ENCODE data around the gene CD151. TPM values are rescaled to one million over a fixed set of nuclear protein-coding genes. Genes with fewer than 3 reads are reported as not detected.
A peak's percentile ranks its signal among the peaks of the same experiment; 100 is the strongest.

The CD151 gene
- total RNA-seq, result 401 TPM
- long read RNA-seq, transcript CD151-203 (8 exons, 1,486 nt), result minor isoform, 154 of 650 reads
- long read RNA-seq, transcript CD151-202 (9 exons, 1,658 nt), result major isoform, 248 of 650 reads
- long read RNA-seq, transcript CD151-201 (9 exons, 1,545 nt), result minor isoform, 47 of 650 reads
- long read RNA-seq, partial matches to known transcripts, result 159 of 650 reads
- long read RNA-seq, other reads (novel, unspliced or antisense), result 39 of 650 reads

DNA sequence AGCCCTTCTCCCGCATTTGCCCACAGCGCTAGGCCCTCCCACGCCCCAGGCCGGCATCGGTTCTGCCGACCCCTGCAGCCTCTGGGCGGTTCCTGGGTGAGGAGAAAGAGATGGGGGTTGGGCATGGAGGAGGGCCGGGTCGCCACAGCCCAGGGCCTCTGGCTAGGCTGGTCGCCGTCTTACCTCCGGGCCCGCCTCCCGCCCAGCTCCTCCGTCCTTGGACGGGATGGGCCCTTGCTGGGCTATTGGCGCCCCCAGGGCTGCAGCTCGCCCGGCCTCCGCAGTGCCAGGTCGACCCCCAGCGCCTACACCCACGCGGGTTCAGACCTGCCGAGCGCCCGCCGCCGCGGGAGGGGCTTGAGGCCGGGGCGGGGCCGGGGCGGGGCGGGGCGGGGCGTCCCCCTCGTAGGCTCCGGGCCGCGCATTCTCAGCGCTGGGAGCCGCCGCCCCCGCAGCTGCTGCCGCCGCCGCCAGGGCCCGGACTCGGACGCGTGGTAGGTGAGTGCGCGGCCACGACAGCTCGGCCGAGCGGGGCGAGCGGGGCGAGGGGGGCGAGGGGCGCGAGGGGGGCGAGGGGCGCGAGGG lies at the start of gene CD151:
CD151 (plus strand) TSS at position 424 of the 585 bp plus-strand sequence. CDS start 3,118 bp downstream, outside the sequence.
- intact Hi-C loops (cut with micrococcal nuclease), result no loop called here
- ATAC-seq (peak; percentile 38), DNase-seq (peak; percentile 75)

DNA sequence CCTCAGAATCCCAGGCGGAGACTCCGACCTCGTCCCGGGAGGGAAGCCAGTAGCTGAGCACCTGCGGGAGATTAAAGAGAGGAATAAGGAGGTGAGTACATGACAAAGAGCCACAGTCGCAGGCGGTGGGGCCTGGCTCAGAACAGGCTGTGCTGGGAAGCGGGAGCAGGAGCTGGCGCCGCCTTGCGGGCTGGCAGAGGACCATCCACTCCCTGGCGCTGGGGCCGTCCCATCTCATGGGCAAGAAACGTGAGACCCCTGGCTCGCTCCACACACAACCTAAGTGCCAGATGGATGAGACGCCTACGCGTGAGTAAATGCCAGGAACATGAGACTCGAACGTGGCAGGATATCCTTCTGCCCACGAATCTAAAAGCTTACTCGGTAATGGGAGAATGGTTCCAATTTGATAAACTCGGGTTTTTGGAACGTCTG lies 49.2 kb upstream of the CD151 start:
- intact Hi-C loops (cut with micrococcal nuclease), result no loop called here
- DNase-seq, result peak; percentile 84
- peak; percentile 81 for ATAC-seq

DNA sequence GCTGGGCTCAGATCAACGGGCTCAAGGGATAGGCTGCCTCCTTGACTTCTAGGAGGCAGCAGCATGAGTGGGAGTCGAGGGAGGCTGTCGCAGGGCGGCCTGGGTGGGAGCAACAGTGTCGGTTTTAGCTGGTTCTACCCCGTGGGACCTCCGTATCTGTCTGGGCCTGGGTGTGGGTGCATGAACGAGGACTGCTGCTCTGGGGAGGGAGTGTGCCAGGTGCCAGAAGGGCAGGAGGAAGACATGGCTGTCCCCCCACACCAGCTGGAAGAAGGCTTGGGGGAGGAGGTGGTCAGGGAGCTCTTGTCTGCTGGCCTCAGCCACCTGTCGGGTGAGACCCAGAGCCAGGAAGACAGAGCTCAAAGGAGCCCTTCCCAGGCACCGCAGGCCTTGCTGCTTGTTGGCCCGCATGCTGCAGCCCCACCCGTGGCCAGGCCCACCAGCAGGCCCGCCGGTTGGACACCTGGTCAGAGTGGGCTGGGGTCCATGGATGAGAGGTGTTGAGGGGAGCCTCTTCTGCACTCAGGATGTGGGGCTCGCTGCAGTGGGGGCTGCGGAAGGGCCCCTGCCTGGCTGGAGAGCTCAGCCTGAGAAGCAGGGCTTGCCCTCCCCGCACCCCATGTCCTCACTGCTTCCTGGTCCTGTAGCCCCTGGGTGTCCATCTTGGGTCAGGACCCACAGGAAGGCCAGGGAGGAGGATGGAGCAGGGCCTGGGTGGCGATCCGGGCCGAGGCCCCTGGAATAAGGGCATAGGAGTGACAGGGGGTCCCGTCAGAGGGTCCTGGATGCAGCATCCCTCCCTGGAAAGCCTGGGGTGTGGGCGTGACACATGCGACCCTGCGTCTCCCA lies 46.3 kb upstream of the CD151 start:
- ATAC-seq (no peak), DNase-seq (no peak)
- intact Hi-C loops (cut with micrococcal nuclease), result no loop called here

DNA sequence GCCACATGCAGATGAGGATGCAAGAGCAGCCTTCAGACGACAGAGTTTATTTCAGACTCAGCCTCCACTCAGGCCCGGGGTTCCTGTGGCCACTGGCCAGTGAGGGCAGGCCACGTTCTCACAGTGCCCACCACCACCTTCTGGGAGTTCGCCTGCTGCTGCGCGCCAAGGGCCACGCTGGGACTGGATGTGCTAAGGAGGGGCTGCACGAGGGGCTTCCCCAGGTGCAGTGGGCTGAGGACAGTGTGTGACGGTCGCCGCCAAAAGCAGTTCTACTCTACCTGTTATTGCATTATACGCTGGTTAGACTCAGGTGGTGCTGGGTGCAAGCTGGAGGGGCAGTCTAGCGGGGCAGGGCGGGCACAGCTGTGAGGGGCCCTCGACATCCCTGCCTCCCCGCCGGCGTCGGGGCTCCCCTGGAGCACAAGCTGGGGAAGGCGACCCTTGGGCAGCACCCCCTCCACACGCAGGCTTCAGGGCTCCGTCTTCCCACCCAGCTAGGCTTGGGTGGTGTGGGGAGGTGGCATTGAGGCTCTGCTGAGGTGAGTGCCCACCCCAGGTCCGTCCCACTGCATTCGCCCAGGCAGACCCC lies 45.6 kb upstream of the CD151 start:
- DNase-seq, result no peak
- intact Hi-C loops (cut with micrococcal nuclease), result no loop called here
- ATAC-seq, result no peak

DNA sequence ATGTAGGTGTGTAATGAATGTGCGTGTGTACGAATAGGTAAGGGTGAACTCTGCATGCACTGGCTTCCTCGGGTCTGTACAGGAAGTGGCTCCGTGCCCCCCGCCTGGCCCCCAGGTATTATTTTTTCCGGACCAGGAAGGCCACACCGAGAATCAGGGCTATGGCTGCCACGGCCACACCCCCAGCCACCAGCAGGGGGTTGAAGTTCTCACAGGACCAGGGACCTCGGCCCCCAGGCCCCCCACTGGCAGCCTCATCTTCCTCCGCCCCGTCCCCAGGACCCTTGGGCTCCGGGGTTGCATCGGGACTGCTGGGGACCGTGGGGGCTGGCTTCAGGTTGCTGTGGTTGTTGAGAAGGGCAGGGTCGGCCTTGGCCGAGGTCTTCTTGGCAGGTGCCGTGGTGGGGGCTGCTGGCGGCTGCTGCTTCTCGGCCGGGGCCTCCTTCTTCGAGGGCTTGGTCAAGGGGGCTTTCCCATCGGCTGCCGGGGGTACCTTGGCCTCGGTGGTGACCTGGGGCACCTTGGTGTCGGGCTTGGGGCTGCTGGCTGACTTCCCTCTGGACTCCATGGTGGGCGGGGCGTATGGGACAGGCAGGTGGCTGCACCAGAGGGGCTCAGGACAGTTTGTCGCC lies 44.6 kb upstream of the CD151 start:
- intact Hi-C loops (cut with micrococcal nuclease), result no loop called here
- ATAC-seq (no peak), DNase-seq (no peak)

DNA sequence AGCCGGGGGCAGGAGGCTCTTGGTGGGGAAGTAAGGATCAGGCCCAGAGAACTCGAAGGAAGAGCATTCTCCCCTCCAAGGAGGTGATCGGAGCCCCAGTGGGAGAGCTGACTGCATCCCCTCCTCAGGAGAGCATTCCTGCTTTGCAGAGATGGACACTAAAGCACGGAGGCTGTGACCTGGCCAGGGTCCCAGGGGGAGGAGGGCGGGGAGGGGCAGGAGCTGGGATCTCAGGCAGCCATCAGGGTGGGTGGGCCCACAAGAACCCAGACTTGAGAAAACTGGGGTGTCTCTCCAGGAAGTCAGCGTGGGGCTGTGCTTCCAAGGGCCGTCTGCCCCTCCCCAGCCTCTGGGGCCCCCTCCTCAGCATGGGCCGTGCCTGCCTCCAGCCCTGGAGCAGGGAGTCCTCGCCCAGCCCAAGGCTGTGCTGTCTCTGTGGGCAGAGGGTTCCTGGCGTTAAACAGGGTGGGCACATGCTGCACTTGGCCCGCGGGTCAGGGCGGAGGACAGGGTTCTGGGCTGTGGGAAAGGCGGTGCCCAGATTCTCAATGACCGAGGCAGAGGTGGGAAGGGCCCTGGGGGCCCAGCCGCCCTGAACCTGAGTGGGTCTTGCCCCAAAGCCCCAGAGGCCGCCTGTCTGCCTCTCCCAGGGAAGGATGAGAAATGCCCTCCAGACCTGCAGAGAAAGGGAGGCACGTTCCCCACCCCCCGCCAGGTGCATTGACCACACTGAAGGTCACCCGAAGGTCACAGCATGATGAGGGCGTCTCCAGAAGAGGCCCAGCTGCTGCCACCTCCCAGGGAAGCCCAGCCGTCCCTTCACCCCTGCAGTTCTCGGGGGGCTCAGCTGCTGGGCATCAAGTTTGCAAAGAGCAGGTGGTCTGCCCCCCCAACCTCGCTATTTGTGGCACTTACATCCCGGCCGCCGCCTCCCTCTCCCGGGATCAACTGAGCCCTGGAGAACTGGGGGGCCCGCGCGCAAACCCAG lies 43.5 kb upstream of the CD151 start:
- intact Hi-C loops (cut with micrococcal nuclease), result no loop called here
- ATAC-seq, result no peak
- DNase-seq, result no peak

DNA sequence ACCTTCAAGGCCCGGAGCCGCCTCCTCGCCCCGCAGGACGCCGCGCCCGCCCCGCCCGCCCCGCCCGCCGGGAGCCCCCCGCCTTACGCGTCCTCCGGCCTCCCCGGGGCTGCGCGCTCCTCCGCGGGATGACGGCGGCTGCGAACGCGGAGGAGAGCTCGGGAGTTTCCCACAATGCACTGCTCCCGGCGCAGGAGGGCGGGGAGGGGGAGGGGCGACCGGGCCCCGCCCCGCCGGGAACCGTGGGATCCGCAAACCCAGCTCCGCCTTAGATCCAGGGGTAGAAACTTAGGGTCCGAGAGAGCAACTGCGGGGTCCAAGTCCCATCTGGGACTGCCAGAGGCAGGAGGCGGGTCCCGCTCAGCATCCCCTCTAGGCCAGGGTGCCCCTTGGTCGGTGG lies 42.8 kb upstream of the CD151 start, which contains the start of gene CEND1:
CEND1 (minus strand) TSS at position 148 of the 400 bp plus-strand sequence. CDS start 1,514 bp downstream, outside the sequence.
- intact Hi-C loops (cut with micrococcal nuclease), result no loop called here
- peak; percentile 22 for ATAC-seq

DNA sequence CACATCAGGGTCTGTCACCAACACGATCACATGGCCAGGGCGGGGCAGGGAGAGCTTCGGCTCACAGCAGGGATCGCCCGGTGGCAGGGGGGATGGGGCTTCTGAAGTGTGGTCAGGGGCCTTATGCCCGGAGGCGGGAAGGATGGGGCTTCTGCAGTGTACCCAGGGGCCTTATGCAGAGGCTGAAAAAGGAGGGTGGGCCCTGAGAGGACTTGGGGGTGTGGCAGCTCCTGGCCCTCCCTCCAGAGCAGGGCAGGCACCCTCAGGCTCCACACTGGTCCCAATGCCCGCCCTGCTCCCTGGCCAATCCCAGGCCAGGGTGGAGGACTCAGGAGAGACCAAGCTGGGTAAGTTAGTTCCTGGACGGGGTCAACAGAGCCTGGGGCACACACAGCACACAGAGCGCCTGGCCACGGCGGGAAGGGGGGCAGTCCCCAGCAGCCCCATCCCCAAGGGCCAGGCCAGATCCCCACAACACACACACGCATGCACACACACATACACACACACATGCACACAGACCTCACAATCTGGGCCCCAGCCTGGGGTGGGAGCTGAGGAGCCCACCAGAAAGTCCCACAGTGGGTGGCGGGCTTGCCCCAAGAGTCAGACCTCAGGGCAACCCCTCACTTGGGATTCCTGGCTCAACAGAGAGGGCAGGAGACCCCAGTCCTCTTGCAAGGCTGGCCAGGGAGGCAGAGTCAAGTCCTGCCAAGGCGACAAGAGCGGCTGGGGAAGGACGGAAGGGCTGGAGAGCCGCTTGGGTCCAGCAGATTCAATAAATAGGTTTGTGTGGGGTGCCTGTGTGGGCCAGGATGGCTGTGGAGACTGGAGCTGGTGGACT lies 41.8 kb upstream of the CD151 start:
- no peak for ATAC-seq
- DNase-seq, result peak; percentile 23
- intact Hi-C loops (cut with micrococcal nuclease), result no loop called here

More for the DNA sequence above, 42.8 kb upstream of the CD151 start, which contains the start of gene CEND1:
- DNase-seq, result peak; percentile 64

DNA sequence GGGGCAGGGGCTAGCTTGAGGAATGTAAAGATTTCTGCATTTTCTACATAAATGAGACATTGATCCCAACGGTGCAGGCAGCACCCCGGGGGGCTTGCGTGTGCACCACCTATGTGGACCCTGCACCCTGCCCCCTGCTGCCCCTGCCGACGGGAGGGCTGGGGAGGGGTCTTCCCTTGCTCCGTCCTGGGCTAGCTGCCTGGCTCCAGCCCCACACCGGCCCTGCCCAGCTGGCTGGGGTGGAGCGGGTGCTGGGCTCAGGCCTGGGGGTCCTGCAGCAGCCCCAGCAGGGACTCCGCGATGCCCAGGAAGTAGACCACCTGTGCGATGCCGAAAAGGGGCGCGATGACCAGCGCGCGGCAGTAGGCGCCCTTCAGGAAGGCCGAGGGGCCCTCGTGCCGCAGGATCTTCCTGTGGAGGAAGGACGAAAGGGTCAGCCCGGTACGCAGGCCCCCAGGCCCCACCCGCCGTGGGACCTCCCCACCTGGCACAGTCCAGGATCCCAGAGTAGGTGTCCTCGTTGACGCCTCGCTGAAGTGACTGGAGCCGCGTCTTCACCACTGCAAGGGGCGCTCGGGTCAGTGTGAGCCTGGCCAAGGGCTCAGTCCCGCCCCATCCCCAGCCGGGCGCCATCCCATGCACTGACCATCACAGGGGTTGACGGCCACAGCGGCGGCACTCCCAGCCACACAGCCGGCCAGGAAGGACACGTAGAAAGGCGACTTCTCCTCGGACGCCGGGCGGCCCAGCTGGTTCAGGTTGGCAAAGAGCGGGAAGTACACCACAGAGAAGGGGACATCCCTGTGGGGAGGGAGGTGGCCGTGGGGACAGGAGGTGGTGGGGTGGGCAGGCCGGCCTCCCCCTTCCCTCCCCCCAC lies 40.9 kb upstream of the CD151 start:
- intact Hi-C loops (cut with micrococcal nuclease), result no loop called here
- no peak for DNase-seq
- no peak for ATAC-seq

DNA sequence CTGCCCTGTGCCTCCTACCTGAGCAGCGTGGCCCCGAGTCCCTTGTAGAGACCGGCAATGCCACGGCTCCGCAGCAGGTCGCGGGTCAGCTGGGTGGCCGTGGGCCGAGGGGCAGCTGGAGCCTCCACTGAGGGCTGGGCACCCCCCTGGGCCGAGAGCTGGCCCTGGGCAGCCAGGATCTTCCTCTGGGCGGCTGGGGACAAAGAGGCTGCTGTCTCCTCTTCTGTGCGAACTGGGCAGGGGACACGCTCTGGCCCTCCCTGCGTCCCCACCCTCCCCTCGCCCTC lies 40.3 kb upstream of the CD151 start:
- ATAC-seq, result no peak
- no peak for DNase-seq
- intact Hi-C loops (cut with micrococcal nuclease), result no loop called here

DNA sequence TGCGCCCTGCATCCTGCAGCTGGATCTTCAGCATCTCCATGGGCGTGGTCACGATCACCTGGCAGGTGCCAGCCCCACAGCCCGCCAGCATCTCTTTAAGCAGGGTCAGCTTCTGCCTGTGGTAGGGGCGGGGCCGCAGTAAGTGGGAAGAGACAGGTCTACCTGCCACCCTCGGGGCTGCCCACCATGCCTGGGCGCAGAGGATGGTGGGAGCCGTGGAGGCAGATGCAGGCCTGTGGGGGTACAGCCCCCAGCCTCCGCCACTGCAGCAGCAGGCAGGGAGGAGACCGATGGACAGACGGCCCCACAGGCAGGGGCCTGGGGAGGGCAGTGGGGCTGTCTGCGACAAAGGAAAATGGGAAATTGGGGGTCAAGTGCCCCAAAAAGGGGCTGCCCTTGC lies 39.9 kb upstream of the CD151 start:
- intact Hi-C loops (cut with micrococcal nuclease), result no loop called here
- DNase-seq (no peak), ATAC-seq (no peak)

DNA sequence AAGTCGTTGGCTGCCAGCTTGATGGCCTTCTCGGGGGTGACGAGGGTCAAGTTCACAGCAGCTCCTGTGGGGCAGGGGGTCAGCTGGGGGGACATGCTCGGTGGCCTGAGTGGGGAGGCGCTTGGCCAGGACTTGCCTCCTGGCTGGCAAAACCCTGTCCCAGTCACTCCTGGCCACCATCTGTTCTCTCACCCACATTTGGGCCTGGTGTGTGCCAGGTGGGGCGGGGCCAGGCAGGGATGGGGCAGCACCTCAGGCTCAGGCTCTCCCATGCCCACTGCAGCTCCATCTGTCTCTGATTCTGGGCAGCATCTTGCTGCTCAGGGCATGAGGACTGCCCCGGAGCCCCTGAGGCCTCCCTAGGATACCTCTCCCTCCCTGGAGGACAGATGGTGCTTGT lies 39.2 kb upstream of the CD151 start:
- no peak for ATAC-seq
- intact Hi-C loops (cut with micrococcal nuclease), result no loop called here
- DNase-seq, result no peak

DNA sequence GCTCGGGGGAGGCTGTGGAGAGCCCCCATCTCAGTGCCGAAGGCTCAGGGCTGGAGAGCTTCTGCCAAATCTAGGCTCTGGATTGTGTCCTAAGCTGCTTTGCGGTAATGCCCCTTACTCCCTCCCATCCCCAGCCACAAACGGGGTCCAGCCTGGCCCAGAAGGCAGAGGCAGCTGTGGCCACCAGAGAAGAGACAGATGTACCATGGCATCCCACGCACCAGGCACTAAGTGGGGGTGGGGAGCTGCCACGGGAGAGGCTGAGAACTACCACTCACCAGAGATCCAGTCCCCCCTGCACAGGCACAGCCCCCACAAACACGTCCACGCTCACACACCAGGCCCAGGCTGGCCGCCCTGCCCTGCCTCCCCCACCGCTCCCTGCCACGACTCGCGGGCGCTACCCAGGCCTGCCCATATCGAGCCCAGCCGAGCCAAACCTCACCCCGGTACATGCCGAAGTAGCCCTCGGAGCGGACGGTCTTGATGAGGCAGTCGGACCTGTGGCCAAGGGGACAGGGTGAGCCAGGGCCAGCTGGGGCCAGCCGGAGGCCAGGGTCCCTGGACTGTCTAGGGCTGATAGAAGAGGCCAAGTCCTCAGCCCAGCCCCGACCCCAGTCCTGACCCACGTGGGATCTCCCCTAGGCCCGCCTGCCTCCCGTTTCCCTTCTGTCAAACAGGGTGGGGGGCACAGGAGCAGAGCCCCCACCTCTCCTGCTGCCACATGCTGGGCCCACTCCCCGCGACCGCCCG lies 38.6 kb upstream of the CD151 start:
- ATAC-seq (no peak), DNase-seq (no peak)
- intact Hi-C loops (cut with micrococcal nuclease), result no loop called here

DNA sequence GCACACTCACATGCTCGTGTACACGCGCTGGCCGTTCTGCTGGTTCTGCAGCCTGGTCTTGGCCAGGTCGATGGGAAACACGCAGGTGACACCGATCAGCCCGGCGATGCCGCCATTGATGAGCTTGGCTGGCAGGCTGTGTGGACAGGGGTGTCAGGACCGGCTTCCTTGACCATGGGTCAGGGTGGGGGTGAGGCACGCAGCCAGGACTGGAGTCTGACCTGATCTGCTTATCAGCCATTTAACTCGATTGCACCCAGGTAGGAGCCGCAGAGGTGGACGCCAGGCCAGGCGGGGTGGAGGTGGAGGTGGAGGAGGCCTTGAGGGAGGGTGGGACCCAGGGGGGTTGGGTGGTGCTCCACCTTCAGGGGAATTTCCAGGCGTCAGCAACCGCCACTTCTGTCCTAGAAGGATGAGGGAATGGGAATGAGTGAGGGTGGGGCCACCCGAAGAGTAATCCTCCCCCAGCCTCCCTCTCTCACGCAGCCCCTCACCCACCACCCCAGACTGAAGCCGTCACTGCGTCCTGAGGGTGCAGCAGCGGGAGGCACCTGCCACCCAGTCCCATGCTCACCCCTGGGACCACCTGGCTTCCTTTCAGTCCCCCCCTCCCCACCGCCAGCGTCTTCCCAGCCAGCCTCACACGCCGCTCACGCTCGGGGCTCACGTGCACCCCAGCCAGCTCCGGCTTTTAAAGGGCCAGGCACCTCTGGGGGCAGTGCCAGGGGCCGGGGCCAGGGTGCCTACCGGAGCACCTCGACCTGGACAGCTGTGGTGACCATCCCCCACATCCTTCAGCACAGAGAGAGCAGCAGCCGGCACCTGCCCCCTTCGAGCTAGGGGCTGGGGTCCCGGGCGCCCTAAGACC lies 37.8 kb upstream of the CD151 start:
- intact Hi-C loops (cut with micrococcal nuclease), result no loop called here

More for the DNA sequence above, 37.8 kb upstream of the CD151 start:
- ATAC-seq (no peak), DNase-seq (peak; percentile 34)
